ENCODE results near the gene SMOC2.
"Not testable (repeated sequence)": the region's sequence is repeated elsewhere in the genome, so short reads cannot be mapped to it uniquely, and the experiment has no call there.

SMOC2 gene

GRCh38 chr6:168683621-168684020 is 242.6 kb downstream of the SMOC2 start:
- DNase-seq (ENCODE audit: low spot score): no peak

- no peak for DNase-seq (ENCODE audit: low spot score)
These were observed 243.5 kb downstream of the SMOC2 start for GRCh38 chr6:168684471-168684870.

GRCh38 chr6:168684906-168685305 is 243.9 kb downstream of the SMOC2 start:
- no peak for DNase-seq (ENCODE audit: low spot score)

DNA sequence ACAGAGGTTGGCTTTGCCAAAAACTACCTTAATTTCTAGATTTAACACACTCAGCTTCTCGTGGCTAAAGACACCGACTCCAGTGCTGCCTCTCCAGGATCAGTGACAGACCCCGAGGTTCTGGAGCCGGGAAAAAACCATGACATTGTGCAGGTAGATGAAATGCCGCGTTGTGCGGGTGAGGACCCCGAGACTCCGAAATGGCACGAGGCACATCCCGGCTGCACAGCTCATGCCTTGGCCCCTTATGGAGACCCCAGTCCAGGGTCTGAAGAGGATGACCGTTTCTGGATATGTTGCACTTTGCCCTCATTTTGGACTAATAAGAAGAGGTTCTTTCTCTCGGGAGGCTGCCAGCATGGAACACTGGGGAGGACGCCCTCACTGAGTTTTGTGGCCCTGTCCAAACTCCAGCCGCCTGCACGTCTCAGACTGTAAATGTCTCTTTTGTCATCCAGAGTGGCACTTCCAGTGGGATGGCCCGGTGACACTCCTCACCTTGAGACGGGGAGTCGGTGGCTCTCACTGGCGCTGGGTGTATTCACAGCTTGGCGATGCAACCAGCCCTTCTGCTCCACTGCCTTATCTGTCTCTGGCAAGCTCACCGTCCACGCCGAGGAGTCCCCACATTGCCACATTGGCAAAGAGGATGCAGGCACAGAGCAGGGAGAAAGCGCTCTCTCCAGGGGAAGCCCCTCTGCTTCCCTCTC is 245.2 kb downstream of the SMOC2 start:
- no peak for DNase-seq (ENCODE audit: low spot score)

DNA sequence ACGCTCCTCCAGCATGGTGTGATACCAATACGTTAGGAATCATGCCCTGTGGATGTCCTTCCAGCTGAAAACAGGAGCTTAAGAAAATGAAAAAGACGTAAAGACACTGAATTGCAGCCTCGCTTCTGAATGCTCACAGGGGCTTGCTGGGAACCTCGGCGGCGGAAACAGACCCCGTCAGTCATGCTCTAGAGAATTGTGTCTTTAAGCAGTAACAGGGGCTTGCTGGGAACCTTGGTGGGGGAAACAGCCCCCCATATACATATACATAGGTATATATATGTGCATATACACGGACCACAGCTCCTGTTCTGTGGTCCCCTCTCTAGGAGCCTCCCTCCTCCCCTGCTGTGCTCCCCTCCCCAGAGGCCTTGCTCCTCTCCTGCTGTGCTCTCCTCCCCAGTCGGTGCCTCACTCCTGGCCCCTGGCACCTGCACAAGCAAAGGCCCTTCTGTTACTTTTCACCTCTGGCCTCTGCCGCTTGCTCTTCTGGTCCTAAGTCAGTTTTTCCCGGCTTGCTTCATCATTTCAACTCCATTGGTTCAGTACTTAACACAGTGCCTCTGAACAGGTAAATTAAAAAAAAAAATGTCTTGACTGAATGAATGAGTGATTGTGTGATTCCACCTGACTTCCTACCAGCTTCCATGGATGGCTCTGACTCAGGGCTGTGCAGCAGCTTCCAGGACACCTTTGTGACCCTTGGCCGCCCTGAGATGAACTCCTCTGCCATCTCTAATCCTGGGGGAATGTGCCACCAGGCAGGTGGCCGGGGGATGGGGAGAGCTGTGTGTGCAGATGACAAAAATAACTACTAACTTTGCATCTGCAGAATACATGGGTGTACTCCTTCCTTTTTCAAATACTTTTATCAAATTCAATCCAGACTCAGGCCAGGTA is 246.1 kb downstream of the SMOC2 start:
- no peak for DNase-seq (ENCODE audit: low spot score)

DNA sequence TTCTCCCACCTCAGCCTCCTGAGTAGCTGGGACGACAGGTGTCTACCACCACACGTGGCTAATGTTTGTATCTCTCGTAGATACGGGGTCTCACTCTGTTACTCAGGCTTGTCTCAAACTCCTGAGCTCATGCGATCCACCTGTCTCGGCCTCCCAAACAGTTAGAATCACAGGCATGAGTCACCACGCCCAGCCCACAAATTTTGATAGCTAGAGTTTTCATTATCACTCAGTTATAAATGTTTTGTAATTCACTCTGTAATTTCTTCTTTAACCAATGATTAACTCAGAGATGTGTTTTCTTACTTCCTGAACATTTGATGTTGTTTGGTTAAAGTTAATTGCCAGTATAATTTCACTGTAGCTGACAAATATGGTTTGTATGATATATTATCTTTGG is 249.3 kb downstream of the SMOC2 start:
- DNase-seq (ENCODE audit: low spot score): no peak

GRCh38 chr6:168691774-168692173 is 250.8 kb downstream of the SMOC2 start:
- no peak for DNase-seq (ENCODE audit: low spot score)

DNA sequence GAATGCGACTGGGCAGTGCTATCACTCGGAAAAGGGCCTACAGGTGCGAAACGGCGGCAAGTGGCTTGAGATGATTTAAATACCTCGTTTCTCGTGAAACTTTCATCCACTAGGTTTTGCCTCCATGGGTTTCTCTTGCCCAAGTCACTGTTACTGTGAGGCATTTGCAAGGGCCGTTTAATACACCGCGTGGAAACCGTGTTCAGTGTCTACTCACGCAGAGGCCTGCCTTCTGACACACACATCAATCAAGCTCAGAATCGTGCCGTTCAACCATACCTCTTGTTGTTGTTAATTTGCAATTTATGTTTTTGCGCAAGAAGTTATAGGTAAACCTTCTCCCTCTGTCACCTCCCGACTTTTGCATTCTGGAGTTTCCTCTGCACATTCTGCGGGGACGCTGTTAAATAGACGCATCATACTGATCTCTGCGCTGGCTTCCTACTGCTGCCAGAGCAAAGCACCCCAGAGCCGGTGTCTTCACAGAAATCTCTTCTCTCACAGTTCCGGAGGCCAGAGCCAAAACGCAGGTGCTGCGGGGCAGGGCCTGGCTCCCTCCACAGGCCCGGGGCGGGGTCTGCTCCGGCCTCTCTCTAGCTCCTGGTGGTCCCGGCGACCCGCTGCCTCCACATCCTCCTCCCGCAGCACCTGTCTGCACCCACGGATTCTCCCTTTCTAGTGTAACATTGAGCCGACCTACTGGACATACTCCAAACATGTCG is 251.4 kb downstream of the SMOC2 start:
- no peak for DNase-seq (ENCODE audit: low spot score)

DNA sequence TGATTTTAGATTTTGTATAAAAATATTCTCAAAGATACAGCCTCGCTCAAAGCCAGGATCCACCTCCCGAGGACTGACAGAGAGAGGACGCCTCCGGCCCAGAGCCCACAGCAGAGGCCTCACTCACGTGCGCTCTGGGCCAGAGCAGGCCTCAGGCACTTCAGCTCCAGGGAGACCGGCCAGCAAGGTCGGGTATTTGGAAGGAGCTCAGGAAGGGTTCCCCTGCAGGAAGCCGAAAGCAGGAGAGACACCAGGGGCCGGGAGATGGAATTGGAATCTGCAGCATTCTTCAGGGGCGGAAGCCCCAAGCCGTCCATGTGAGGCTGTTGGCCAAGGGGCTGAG is 251.9 kb downstream of the SMOC2 start:
- DNase-seq (ENCODE audit: low spot score): not testable (repeated sequence)

- DNase-seq (ENCODE audit: low spot score): not testable (repeated sequence)
These were observed 253.8 kb downstream of the SMOC2 start for GRCh38 chr6:168694797-168695196.

- no peak for DNase-seq (ENCODE audit: low spot score)
These were observed 254.7 kb downstream of the SMOC2 start for GRCh38 chr6:168695701-168696100.

GRCh38 chr6:168698923-168699322 is 257.9 kb downstream of the SMOC2 start:
- no peak for DNase-seq (ENCODE audit: low spot score)

- no peak for DNase-seq (ENCODE audit: low spot score)
These were observed 258.8 kb downstream of the SMOC2 start for GRCh38 chr6:168699631-168700295.

DNA sequence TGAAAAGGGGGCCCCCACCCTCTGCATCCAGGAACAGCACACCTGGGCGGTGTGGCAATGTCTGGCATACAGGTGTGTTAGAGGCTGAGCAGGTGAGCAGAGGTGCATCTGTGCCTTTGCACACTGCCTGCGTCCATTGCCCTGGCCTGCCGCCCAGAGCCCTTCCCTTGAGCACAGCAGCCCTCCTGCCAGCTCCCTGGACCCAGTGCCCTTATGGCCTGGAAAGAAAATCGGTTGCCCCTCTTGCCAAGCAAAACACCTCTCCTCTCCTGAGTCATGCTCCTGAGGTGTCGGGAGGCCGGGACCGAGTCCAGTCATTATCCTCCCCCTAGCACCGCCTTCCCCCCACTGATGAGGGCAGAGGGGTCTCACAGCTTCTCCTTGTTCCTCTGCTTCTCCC is 259.9 kb downstream of the SMOC2 start:
- no peak for DNase-seq (ENCODE audit: low spot score)

- DNase-seq (ENCODE audit: low spot score): no peak
These were observed 263.0 kb downstream of the SMOC2 start for GRCh38 chr6:168703990-168704389.

- no peak for DNase-seq (ENCODE audit: low spot score)
These were observed 263.7 kb downstream of the SMOC2 start for GRCh38 chr6:168704678-168705077.

- not testable (repeated sequence) for DNase-seq (ENCODE audit: low spot score)
These were observed 264.3 kb downstream of the SMOC2 start for GRCh38 chr6:168705271-168705670.

- DNase-seq (ENCODE audit: low spot score): no peak
These were observed 265.6 kb downstream of the SMOC2 start for GRCh38 chr6:168706471-168707177.

GRCh38 chr6:168708526-168708925 is 267.5 kb downstream of the SMOC2 start:
- DNase-seq (ENCODE audit: low spot score): no peak

DNA sequence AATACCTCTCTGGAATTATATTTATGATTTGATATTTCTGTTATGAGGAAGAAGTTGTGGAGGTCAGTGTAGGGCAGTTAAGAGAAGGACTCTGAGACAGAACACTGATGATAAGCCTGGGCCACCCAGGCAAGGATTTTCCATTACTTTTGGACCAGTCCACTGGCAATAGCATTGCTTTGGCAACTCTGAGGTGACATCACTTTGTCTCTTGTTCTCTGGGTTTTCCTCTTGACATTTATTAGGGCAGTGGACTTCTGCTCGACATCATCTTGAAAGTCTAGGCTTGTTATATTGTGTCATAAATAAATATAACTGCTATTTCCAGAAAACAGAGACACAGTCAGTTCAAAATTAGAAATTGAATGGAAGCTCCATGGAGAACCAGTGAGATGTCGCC is 268.0 kb downstream of the SMOC2 start:
- no peak for DNase-seq (ENCODE audit: low spot score)

DNA sequence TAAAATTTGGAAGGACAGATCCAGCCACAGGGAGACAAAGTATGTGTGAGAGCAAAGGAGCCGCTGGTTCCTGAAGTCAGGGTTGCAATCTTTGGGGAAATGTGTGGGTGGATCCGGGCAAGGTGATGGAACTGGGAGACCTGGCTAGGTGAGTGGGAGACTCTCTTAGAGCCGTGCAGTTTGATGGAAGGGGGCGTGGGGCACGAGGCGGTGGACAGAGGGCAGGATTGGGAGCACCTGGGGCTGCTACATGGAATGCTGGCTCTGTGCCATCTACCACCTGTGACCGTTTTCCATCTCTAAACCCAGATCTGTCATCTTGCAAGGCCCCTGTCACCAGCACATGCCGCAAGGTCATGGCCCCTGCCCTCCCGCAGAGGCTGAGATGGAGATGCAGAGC is 268.4 kb downstream of the SMOC2 start:
- no peak for DNase-seq (ENCODE audit: low spot score)

DNA sequence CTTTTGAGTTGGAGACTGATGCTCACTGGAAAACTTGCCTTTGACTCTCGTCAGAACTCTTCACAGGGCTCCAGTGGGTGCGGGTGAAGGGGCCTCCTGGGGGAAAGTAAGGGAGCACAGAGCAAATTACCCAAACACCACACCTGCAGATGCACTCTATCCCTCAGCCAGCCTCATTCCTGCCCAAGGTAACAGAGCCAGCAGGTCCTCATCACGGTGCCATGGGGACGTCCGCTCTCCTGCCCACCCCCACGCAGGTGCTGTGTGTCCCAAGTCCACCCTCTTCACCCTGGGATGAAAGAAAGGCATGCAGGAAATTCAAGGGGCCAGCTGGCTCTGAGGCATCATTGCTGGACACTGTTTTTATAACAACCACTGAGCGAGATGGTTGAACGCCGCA is 269.0 kb downstream of the SMOC2 start:
- no peak for DNase-seq (ENCODE audit: low spot score)

Measured in AG08395 (cell line).